Measurements from ENCODE around the gene TCEA2.
A peak's percentile ranks its signal among the peaks of the same experiment; 100 is the strongest.
"Not testable (repeated sequence)": the region's sequence is repeated elsewhere in the genome, so short reads cannot be mapped to it uniquely, and the experiment has no call there.

The TCEA2 gene

GRCh38 chr20:64111841-64112641 is 49.0 kb downstream of the TCEA2 start:
- no peak for DNase-seq

DNA sequence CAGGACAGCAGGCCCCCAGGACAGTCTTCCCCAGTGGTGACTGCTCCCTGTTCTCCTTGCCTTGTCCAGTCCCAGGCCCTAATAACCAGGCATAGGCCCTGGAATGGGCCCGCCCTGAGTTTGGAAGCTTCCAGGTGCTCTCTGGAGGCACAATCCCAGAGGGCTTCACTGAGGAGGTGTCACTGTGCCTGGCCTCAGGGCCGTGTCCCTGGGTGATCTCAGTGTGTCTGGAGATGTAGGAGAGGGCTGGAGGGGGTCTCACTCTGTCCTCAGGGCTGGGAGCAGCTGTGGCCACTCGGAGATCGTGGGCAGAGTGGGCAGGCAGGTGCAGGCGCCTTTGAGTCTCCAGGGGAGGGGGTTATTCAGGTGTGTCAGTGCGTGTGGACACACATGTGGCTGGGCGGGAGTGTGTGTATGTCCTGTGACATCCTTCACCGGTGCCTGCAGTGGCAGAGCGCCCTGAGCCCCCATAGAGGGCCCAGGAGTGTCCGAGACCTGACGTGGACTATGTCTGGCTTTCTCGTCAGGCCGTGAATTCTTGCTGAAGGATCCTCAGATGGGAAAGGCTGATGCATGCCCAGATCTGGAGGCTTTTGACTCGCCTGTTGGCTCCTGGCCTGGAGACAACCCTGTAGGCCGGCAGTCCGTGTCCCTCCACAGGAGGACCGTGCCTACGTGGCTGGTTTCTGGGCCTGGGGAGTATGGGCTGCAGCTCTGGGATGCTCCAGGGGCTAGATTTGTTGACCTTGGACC is 49.9 kb downstream of the TCEA2 start:
- DNase-seq, result peak; percentile 23

- no peak for DNase-seq
Observed at GRCh38 chr20:64113444-64113775, 50.4 kb downstream of the TCEA2 start.

DNA sequence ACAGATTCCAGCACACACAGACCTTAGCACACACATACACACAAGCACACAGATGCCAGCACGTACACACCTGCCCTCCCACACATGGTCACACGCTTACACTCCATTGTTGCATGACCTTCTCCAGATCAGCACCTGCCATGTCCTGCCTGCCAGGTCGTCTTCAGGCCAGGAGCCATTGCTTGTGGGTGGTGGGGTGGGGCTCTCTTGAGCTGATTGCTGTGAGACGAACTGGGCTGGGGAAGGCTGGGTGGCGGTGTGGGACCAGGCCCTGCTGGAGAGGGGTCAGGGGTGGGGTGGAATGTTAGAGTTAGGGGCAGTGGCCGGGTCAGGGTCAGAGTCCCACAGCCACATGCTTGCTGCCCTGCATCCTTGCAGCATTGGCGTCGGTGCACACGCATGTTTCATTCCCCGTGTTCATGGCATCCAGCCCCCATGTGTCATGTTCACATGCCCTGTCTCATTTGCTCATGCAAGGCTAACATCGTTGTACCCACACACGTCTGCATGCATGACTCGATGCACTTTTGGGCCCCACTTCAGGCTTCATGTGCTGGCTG is 50.9 kb downstream of the TCEA2 start:
- DNase-seq, result no peak

DNA sequence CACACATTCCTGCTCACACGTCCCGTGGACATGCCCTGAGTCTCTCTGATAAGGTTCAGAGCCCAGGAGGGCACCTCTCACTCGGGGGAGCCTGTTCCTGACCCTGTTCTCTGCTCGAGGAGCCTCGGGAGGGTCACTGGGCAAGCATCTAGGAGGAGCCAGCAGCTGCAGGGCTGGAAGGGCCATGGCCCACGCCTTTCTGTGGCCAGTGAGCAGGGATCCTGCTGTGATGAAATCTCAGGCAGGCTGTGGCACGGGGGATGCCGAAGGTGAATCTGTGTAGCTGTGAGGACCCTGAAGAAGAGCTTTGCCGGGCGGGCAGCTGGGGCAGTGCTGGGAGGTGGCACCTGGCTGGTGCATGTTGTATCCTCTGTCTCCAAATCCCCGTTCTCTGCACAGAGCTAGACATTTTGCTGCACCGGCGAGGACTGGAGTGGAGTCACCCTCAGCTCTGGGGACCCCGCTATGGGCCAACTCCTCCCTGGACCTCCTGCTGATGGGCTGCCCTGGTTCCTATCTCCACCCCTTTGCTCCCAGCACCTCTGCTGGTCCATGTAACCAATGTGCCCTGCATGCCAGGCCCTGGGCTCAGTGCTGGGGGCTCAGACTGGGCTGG is 51.5 kb downstream of the TCEA2 start:
- peak; percentile 34 for DNase-seq

DNA sequence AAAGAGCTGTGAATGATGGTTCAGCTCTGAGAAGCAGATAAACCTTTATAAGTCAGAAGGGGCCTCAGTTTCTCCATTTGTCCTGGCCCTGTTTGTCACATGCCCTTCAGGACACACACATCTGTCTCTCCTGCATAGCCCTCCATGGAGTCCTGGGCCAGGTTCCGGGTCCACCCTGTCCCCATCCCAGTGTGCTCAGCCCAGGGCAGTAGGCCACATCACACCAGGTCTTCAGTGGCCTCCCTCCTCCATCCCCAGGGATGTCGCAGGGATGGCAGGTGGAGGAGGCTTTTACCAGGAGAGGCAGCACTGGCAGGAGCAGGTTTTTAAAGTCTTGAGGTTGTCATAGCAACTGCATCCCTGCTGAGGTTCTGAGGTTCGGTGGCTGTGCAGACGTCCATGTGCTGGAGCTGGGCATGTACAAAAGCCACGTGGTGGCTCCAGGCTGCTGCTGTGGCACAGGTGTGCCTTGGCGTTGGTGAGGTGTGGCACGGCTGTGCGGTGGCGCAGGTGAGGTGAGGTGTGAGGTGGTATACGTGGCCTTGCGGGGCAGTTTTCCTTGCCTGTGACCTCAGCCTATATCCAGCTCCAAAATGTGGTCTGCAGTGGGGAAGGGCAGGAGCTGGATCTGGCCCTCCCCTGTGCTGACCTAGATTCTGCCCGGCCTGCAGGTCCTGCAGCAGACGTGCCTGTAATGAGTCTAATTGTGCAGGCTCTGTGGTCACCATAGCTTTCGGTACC is 52.3 kb downstream of the TCEA2 start:
- DNase-seq, result no peak

DNA sequence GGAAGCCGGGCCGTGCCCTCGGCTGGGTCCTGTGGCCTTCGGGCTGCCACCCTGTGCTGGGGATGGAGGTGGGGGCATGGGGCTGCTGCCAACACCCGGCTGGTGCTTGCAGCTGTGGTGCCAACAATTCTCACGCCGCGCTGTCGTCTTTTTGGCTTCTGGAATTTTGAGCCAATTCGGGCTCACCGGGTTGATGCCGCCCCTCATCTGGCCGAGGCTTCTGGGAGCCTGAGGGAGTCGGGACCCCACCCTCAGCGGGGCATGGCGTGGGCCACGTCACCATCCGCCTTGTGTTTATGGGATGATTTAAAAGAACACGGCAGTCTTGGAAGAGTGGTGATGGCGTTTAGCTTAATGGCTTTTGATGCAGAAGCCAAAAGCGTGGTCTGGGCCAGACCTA is 53.0 kb downstream of the TCEA2 start:
- no peak for DNase-seq

DNA sequence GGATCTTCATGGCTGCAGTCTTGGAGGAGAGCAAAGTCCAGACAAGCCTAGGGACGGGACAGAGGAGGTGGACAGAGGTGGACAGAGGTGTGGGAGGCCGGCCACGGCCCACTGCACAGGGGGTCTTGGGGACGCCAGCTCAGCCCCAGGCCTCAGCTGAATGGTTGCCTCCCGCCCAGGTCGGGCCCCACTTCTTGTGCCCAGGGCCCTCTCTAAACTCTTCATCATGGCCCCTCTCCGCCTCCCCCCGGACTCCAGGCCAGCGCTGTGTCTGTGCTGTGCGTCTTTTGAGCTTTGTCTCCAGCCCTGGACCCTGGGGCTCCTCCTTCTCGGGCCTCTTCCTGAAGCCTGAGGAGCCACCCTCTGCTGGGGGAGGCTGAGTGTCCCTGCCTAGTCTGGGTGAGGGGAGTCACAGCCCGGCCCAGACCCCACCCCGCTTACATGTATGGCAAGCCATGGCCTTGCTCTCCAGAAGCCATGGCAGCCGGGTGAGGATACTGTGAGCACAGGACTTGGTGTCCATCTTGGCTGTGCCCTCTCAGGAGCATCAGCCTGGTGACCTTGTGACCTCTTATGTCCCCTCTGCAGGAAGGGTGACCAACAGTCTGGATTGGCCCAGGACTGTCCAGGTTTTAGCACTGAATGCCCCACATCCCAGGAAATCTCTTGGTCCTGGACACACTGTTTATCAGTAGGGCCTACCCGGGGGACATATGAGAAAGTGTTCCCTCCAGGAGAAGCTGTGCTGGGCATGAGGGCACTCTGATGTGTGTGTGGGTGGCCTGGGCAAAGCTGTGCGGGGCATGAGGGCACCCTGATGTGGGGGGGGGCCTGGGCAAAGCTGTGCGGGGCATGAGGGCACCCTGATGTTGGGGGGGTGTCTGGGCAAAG is 53.8 kb downstream of the TCEA2 start:
- peak; percentile 39 for DNase-seq

- not testable (repeated sequence) for DNase-seq
Observed at GRCh38 chr20:64117432-64117777, 54.4 kb downstream of the TCEA2 start.

GRCh38 chr20:64119301-64119680 is 56.3 kb downstream of the TCEA2 start:
- DNase-seq, result no peak

DNA sequence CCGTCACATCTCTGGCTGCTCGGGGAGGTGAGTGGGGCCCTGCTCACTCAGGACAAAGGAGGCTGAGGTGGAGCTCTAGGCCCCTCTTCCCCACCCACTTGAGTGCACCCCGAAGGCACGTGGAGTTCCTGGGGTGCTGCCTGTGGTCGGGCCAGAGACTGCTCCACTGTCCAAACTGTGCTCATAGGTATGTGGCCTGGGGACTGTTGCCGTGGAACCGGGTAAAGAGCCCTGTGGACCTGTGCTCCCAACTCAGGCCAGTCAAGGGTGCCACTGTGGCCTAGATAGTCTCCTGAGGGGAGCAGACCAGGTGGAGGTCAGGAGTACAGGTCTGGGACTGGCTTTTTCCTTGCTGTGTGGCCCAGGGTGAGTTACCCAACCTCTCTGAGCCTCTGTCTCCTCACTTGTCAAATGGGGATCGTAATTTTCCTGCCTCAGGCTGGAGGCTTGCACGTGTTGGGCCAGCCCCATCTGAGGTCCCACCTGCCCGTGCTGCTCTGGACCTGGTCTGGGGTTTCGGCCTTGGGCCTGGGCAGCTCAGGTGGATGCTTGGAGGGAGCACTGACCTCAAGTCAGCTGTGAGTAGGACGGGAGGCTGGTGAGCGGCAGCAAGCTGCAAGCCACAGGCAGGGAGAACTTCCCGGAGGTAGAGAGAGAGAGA is 56.8 kb downstream of the TCEA2 start:
- DNase-seq, result no peak

DNA sequence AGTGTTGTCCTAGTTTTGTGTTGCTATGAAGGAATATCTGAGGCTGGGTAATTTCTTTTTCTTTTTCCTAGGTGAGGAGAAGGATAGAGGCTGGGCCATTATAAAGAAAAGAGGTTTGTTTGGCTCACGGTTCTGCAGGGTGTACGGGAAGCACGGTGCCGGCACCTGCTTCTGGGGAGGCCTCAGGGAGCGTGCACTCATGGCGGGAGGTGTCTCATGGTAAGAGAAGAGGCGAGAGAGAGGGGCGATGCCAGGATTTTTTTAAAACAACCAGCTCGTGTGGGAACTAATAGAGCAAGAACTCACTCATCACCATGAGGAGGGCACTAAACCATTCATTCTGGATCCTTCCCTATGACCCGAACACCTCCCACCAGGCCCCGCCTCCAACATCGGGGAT is 58.6 kb downstream of the TCEA2 start:
- no peak for DNase-seq

Measured in right forelimb (tissue), 1 donor.